Neutrophil (primary cell): ENCODE results near the gene AIP.

ENCODE experiments used
- H3K27ac ChIP-seq: fragments of 200-600 bp; sonication (generic); 2 replicates; pipeline ENCODE4 v1.5.1; 2016; ENCODE audit warnings: mild to moderate bottlenecking, moderate library complexity
- H3K27me3 ChIP-seq: fragments of 200-600 bp; sonication (generic); 2 replicates; pipeline ENCODE4 v1.6.0; 2016; ENCODE audit warnings: mild to moderate bottlenecking
- H3K36me3 ChIP-seq: fragments of 200-600 bp; sonication (generic); 2 replicates; pipeline ENCODE4 v1.5.1; 2017
- H3K4me1 ChIP-seq, 2 experiments: fragments of 200-600 bp in 1 of 2; sonication (generic) in 1 of 2; 1 replicate in 1 of 2; 2 replicates in 1 of 2; pipeline versions ENCODE4 v1.5.1 to v1.6.1; 2013 to 2016; ENCODE audit warnings: low read depth in 1 of 2, low read length in 1 of 2, mild to moderate bottlenecking in 1 of 2, moderate library complexity in 1 of 2; ENCODE audit not compliant: control insufficient read depth in 1 of 2, insufficient read depth in 1 of 2
- H3K4me3 ChIP-seq, 2 experiments: fragments of 200-600 bp in 1 of 2; sonication (generic) in 1 of 2; 1 replicate in 1 of 2; 2 replicates in 1 of 2; pipeline ENCODE4 v1.5.1; 2013 to 2016; ENCODE audit warnings: low read depth in 1 of 2, low read length in 1 of 2, mild to moderate bottlenecking in 1 of 2, moderate library complexity in 1 of 2
- H3K9me3 ChIP-seq: fragments of 200-600 bp; sonication (generic); 2 replicates; pipeline ENCODE4 v1.5.1; 2016
- TF ChIP-seq, protein P1 (sequence below): fragments of 200-600 bp; sonication (generic); IDR thresholded peaks from 2 replicates; pipeline ENCODE4 v1.5.1; 2016; ENCODE audit warnings: antibody characterized with exemption

Gene AIP

DNA sequence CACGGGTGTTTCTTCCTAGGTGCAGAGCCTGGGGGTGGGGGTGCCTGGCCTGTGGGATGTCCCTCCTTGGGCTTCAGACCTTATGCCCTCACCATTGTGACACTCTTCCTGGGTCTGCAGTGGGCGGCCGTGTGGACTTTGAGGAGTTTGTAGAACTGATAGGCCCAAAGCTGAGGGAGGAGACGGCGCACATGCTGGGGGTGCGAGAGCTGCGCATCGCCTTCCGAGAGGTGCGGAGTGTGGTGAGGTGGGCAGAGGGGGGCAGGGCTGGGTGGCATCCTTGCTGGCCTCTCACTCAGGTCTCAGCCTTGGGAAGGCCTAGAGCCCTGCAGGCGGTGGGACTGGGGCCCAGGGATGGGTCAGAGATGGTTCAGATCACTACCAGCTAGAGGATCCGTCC is 25.4 kb upstream of the AIP start:
- H3K4me1 ChIP-seq, result no peaks in the 10 kb centered on the region
- no peaks in the 10 kb centered on the region for H3K9me3 ChIP-seq
- no peak overlapping the region for H3K27ac ChIP-seq
- H3K4me3 ChIP-seq, result no peak overlapping the region
- H3K36me3 ChIP-seq, result no peaks in the 10 kb centered on the region
- TF ChIP-seq, protein P1, sequence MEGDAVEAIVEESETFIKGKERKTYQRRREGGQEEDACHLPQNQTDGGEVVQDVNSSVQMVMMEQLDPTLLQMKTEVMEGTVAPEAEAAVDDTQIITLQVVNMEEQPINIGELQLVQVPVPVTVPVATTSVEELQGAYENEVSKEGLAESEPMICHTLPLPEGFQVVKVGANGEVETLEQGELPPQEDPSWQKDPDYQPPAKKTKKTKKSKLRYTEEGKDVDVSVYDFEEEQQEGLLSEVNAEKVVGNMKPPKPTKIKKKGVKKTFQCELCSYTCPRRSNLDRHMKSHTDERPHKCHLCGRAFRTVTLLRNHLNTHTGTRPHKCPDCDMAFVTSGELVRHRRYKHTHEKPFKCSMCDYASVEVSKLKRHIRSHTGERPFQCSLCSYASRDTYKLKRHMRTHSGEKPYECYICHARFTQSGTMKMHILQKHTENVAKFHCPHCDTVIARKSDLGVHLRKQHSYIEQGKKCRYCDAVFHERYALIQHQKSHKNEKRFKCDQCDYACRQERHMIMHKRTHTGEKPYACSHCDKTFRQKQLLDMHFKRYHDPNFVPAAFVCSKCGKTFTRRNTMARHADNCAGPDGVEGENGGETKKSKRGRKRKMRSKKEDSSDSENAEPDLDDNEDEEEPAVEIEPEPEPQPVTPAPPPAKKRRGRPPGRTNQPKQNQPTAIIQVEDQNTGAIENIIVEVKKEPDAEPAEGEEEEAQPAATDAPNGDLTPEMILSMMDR, result no peak
- no peaks in the 10 kb centered on the region for H3K27me3 ChIP-seq

DNA sequence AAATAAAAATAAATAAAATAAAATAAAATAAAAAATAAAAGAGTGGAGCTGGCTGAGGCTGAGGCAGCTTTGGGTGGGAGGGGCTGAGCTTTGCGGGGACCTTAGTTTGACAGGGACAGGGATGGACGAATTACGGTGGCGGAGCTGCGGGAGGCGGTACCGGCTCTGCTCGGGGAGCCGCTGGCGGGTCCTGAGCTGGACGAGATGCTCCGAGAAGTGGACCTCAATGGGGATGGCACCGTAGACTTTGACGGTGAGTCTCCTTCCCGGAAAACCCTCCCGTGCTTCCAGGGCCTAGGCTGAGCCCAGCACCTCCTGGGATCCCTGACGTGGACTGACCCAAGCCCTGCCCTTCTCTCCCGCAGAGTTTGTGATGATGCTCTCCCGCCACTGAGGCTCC is 24.6 kb upstream of the AIP start:
- H3K27ac ChIP-seq, result no peak overlapping the region
- no peaks in the 10 kb centered on the region for H3K36me3 ChIP-seq
- H3K4me1 ChIP-seq, result no peaks in the 10 kb centered on the region
- H3K27me3 ChIP-seq, result no peaks in the 10 kb centered on the region
- H3K9me3 ChIP-seq, result no peaks in the 10 kb centered on the region
- TF ChIP-seq, protein P1, result no peak
- H3K4me3 ChIP-seq, result no peak overlapping the region

DNA sequence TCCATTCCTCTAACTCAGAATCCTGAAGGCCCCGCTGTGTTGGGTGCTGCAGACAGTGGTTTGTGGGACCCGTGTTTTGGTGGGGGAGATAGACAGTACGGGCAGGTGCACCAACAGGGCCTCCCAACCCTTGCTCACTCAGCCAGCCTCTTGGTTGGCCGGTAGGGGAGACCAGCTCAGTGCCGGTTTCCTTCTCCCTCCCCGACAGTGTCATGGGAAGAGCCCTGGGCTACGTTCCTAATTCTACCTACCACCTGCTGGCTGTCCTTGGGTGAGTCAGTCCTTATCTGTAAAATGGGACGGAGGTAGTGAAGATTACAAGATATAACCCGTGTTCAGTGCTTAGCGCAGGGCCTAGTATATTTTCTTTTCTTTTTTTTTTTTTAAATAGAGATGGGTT is 19.6 kb upstream of the AIP start:
- H3K9me3 ChIP-seq, result no peaks in the 10 kb centered on the region
- TF ChIP-seq, protein P1, result no peak
- no peaks in the 10 kb centered on the region for H3K36me3 ChIP-seq
- no peak overlapping the region for H3K4me3 ChIP-seq
- H3K27me3 ChIP-seq, result no peaks in the 10 kb centered on the region
- H3K4me1 ChIP-seq, result peaks cover 16 to 25% of the 10 kb centered on the region in 2 experiments
- H3K27ac ChIP-seq, result no peak overlapping the region

DNA sequence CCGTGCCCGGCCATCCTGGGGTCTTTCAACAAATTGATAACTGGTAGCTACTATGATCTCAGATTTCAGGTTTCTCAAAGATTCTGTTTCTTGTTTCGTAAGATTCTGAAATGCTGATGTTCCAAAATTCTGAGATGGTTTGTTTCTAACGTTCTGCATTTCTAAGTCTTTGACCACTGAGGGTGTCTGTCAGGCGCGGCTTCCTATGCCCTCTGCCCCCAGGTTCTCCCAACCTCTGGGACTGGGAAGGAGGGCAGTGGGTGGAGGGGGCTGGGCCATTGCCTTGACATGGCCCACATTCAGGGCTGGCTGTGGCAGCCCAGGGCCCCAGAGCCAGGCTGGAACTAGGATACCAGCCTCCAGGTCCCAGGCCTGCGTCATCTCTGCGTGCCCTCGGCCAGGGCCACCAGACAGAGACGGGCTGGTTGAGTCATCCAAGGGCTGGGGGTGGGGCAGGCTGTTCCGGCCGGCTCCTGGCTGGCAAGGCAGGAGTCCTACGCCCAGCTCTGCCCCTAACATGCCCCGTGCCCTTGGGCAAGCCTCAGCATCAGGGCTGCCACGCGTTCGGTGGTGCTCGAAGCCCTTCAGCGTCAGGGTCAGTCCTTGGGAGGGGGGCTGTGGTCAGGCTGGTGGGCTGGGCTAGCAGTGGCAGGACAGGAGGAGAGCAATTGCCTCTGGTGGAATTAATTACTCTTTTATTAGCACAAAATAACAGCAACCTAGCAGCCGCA is 19.0 kb upstream of the AIP start:
- no peaks in the 10 kb centered on the region for H3K27me3 ChIP-seq
- no peaks in the 10 kb centered on the region for H3K36me3 ChIP-seq
- H3K9me3 ChIP-seq, result no peaks in the 10 kb centered on the region
- peak overlapping the region; percentile 95 for H3K27ac ChIP-seq
- H3K4me3 ChIP-seq, result peak overlapping the region; percentile 75 to 87
- TF ChIP-seq, protein P1, result no peak
- peaks cover 22 to 32% of the 10 kb centered on the region in 2 experiments for H3K4me1 ChIP-seq

DNA sequence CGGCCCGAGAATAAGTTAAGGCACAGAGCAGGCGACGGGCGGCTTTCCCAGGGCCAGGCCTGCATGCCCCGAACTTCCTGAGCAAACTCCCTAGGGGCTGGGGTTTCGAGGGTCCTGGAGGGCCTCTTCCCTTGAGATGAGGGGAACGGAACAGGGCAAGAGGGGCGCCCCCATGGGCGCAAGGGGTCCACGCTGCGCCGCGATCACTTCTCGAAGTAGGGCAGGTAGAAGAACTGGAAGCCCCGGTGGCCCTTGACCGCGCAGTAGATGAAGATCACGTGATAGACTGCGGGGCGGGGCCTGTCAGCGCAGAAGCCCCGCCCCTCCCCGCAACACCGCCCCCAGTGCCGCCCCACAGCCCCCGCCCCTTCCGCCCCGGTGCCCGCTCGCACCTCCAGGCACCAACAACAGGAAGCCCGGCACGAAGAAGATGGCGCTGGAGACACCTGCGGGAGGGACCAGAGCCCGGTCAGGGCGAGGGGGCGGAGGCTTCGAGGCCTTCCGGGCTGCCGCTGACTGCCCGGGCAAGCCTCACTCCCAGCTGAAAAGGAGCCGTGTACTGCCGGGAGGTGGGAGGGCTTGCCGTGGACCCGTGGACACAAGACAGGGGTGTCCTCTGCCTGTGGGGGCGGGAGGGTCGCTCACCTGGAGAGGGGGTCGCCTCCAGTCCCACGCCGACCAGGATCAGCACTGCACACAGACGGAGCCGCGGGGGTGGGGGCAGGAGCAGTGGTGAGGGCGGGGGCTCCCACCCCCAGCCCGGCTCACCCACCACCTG is 18.2 kb upstream of the AIP start:
- TF ChIP-seq, protein P1, result no peak
- no peaks in the 10 kb centered on the region for H3K9me3 ChIP-seq
- no peaks in the 10 kb centered on the region for H3K27me3 ChIP-seq
- peak overlapping the region; percentile 75 to 87 for H3K4me3 ChIP-seq
- no peaks in the 10 kb centered on the region for H3K36me3 ChIP-seq
- peak overlapping the region; percentile 95 for H3K27ac ChIP-seq
- H3K4me1 ChIP-seq, result peaks cover 25 to 37% of the 10 kb centered on the region in 2 experiments
